DOHH2 (cell line): ENCODE results near the gene STAG1.

Experiments used
- CTCF ChIP-seq: fragments of 200-600 bp; sonication (generic); IDR thresholded peaks from one replicate; pipeline ENCODE4 v1.5.1; 2014; ENCODE audit warnings: antibody characterized with exemption, mild to moderate bottlenecking, low read depth, low read length; ENCODE audit not compliant: poor library complexity, severe bottlenecking
- EZH2phosphoT487 ChIP-seq: fragments of 200-600 bp; sonication (generic); IDR thresholded peaks from 2 replicates; pipeline ENCODE4 v1.6.1; 2017; ENCODE audit warnings: borderline replicate concordance, mild to moderate bottlenecking, antibody characterized with exemption, low read length, moderate library complexity, mixed read lengths

- TF ChIP-seq EZH2phosphoT487 (no peak), CTCF (no peak)
These were observed 156.1 kb downstream of the STAG1 start for GRCh38 chr3:136595913-136596697.
